ENCODE results near the gene GRIK5.
"Not testable (repeated sequence)": the region's sequence is repeated elsewhere in the genome, so short reads cannot be mapped to it uniquely, and the experiment has no call there.

The GRIK5 gene

GRCh38 chr19:41995959-41996797 is 73.8 kb downstream of the GRIK5 start:
- no peak for TF ChIP-seq CTCF (IDR thresholded peaks at IDR 0.05; ENCODE audit: control insufficient read depth, extremely low read depth, insufficient read depth)
- no peak overlapping the region for H3K4me3 ChIP-seq (ENCODE audit: low read depth, low read length)
- DNase-seq (ENCODE audit: low read depth), result no peak

GRCh38 chr19:41994994-41995958 is 74.7 kb downstream of the GRIK5 start:
- TF ChIP-seq CTCF (IDR thresholded peaks at IDR 0.05; ENCODE audit: control insufficient read depth, extremely low read depth, insufficient read depth), result no peak
- H3K4me3 ChIP-seq (ENCODE audit: low read depth, low read length), result no peak overlapping the region
- no peak for DNase-seq (ENCODE audit: low read depth)

GRCh38 chr19:41994521-41994971 is 75.5 kb downstream of the GRIK5 start:
- H3K4me3 ChIP-seq (ENCODE audit: low read depth, low read length), result no peak overlapping the region
- no peak for DNase-seq (ENCODE audit: low read depth)
- no peak for TF ChIP-seq CTCF (IDR thresholded peaks at IDR 0.05; ENCODE audit: control insufficient read depth, extremely low read depth, insufficient read depth)

- no peak for DNase-seq (ENCODE audit: low read depth)
- no peak within 1 kb of the TSS for H3K4me3 ChIP-seq (ENCODE audit: low read depth, low read length)
These were observed 76.2 kb downstream of the GRIK5 start, which contains the start of gene ATP1A3 for GRCh38 chr19:41993612-41994483. Gene ATP1A3, minus strand, starts transcription at chr19:41994230. Its CDS starts 154 bp downstream, at chr19:41994076.

GRCh38 chr19:41991925-41992569 is 78.0 kb downstream of the GRIK5 start:
- DNase-seq (ENCODE audit: low read depth); H3K4me3 ChIP-seq (ENCODE audit: low read depth, low read length): not testable (repeated sequence)

More at GRCh38 chr19:41993612-41994483, 76.2 kb downstream of the GRIK5 start, which contains the start of gene ATP1A3:
- TF ChIP-seq CTCF (IDR thresholded peaks at IDR 0.05; ENCODE audit: control insufficient read depth, extremely low read depth, insufficient read depth), result no peak

- no peak for TF ChIP-seq CTCF (IDR thresholded peaks at IDR 0.05; ENCODE audit: control insufficient read depth, extremely low read depth, insufficient read depth)
- H3K4me3 ChIP-seq (ENCODE audit: low read depth, low read length), result no peak overlapping the region
- no peak for DNase-seq (ENCODE audit: low read depth)
These were observed 79.0 kb downstream of the GRIK5 start for GRCh38 chr19:41991025-41991424.
